ENCODE results near the gene HCN2. TPM values are rescaled to one million over a fixed set of nuclear protein-coding genes. Genes with fewer than 3 reads are reported as not detected.

Gene HCN2
- total RNA-seq, 1 experiment from 2014 or later: 3.9 TPM

GRCh38 chr19:542173-542866 lies 47.4 kb upstream of the HCN2 start:
- no peaks in the 10 kb centered on the region for H3K4me1 Mint-ChIP-seq (ENCODE audit: low read depth, unreplicated experiment)
- H3K27me3 Mint-ChIP-seq (ENCODE audit: insufficient read depth, unreplicated experiment): no peaks in the 10 kb centered on the region
- intact Hi-C loops (cut with micrococcal nuclease; ENCODE audit: unreplicated experiment): no loop called here
- Histone ChIP-seq H3K4me3 (ENCODE audit: low read depth, low read length) (no peak overlapping the region), H3K27me3 (replicated peaks; ENCODE audit: control insufficient read depth, insufficient read depth, low read length) (no peaks in the 10 kb centered on the region), H3K9me3 (no peaks in the 10 kb centered on the region), H3K4me1 (no peaks in the 10 kb centered on the region), H3K36me3 (ENCODE audit: control insufficient read depth, insufficient read depth, low read length) (no peaks in the 10 kb centered on the region)
- no TSS peak for BruUV-seq (replicated peaks)
- POLR2A ChIA-PET: interaction anchor here (0.6 kb wide), 2 partner anchors 9 to 266 kb away, joined by 3 to 5 read pairs; no protein-coding TSS in a partner anchor
- TF ChIP-seq, protein P1, sequence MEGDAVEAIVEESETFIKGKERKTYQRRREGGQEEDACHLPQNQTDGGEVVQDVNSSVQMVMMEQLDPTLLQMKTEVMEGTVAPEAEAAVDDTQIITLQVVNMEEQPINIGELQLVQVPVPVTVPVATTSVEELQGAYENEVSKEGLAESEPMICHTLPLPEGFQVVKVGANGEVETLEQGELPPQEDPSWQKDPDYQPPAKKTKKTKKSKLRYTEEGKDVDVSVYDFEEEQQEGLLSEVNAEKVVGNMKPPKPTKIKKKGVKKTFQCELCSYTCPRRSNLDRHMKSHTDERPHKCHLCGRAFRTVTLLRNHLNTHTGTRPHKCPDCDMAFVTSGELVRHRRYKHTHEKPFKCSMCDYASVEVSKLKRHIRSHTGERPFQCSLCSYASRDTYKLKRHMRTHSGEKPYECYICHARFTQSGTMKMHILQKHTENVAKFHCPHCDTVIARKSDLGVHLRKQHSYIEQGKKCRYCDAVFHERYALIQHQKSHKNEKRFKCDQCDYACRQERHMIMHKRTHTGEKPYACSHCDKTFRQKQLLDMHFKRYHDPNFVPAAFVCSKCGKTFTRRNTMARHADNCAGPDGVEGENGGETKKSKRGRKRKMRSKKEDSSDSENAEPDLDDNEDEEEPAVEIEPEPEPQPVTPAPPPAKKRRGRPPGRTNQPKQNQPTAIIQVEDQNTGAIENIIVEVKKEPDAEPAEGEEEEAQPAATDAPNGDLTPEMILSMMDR (IDR thresholded peaks at IDR 0.05; ENCODE audit: insufficient read depth in 1 of 2, low read depth in 1 of 2, low read length in 1 of 2, severe bottlenecking in 1 of 2, unreplicated experiment in 1 of 2): no peak
- no peak overlapping the region for H3K27ac Mint-ChIP-seq (ENCODE audit: unreplicated experiment)
- peaks cover 33% of the 10 kb centered on the region for H3K36me3 Mint-ChIP-seq (ENCODE audit: insufficient read depth, unreplicated experiment)
- CTCF ChIA-PET: interaction anchor here (0.5 kb wide), 1 partner anchor 24 kb away, joined by 3 read pairs; no protein-coding TSS in a partner anchor
- H3K4me3 Mint-ChIP-seq (ENCODE audit: unreplicated experiment): no peak overlapping the region
- DNase-seq: no peak
- H3K9me3 Mint-ChIP-seq (ENCODE audit: unreplicated experiment): no peaks in the 10 kb centered on the region

DNA sequence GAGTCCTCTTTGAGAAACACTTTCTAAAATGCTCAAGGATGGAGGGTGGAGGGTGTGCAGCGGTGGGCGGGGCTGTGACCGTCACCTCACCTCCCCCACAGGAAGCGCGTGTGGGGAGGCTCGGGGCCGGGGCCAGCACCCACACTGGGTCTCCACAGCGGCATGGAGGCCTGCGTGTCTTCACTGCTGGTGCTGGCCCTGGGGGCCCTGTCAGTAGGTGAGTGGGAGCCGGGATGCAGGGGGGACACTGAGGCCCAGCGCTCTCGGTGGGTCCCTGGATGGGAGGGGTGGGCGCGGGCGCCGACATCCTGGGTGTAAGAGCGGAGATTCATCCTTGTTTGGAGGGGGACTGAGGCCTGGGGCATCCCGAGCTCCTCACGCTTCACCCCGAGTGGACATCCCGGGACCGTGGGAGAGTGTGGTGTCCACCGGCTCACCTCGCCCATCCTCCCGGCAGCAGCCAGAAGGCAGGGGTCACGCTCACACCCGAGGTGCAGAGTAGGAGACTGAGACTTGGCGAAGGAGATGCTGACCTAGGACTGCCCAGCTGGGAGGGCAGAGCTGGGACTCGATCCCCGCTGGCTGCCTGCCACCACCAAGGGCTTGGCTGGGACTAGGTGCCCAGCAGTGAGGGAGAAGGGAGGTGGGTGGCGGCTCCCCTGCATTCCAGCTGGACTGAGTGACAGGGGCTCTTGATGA lies 45.6 kb upstream of the HCN2 start, which contains the start of gene GZMM:
Gene GZMM, plus strand, starts transcription at position 144 of the 699 bp plus-strand sequence. Its CDS starts 19 bp downstream, at position 163.
- ChIA-PET POLR2A (no interaction called here), CTCF (no interaction called here)
- Mint-ChIP-seq H3K36me3 (ENCODE audit: insufficient read depth, unreplicated experiment) (peaks cover 26% of the 10 kb centered on the region), H3K27me3 (ENCODE audit: insufficient read depth, unreplicated experiment) (no peaks in the 10 kb centered on the region), H3K4me3 (ENCODE audit: unreplicated experiment) (no peak within 1 kb of the TSS), H3K27ac (ENCODE audit: unreplicated experiment) (no peak within 1 kb of the TSS), H3K4me1 (ENCODE audit: low read depth, unreplicated experiment) (no peaks in the 10 kb centered on the region), H3K9me3 (ENCODE audit: unreplicated experiment) (no peaks in the 10 kb centered on the region)
- TF ChIP-seq, protein P1 (IDR thresholded peaks at IDR 0.05; ENCODE audit: insufficient read depth in 1 of 2, low read depth in 1 of 2, low read length in 1 of 2, severe bottlenecking in 1 of 2, unreplicated experiment in 1 of 2): no peak
- no peaks in the 10 kb centered on the region for H3K36me3 ChIP-seq (ENCODE audit: control insufficient read depth, insufficient read depth, low read length)
- BruUV-seq (replicated peaks): no TSS peak
- H3K27me3 ChIP-seq (replicated peaks; ENCODE audit: control insufficient read depth, insufficient read depth, low read length): no peaks in the 10 kb centered on the region
- no peaks in the 10 kb centered on the region for H3K9me3 ChIP-seq
- intact Hi-C loops (cut with micrococcal nuclease; ENCODE audit: unreplicated experiment): no loop called here
- no peak for DNase-seq
- H3K4me3 ChIP-seq (ENCODE audit: low read depth, low read length): no peak within 1 kb of the TSS
- no peaks in the 10 kb centered on the region for H3K4me1 ChIP-seq

DNA sequence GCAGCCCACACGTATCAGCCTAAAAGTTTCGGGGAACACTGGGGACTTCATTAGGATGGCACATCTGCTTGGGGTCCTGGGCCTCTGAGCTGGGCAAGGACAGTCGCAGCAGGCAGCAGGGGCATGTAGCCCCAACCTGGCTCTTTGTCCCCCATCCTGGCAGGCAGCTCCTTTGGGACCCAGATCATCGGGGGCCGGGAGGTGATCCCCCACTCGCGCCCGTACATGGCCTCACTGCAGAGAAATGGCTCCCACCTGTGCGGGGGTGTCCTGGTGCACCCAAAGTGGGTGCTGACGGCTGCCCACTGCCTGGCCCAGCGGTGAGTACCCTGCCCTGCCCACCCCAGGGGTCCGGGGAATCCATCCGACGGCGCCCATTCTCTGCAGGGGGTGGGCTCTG lies 42.6 kb upstream of the HCN2 start:
- Histone ChIP-seq H3K9me3 (no peaks in the 10 kb centered on the region), H3K36me3 (ENCODE audit: control insufficient read depth, insufficient read depth, low read length) (no peaks in the 10 kb centered on the region), H3K4me1 (no peaks in the 10 kb centered on the region), H3K27me3 (replicated peaks; ENCODE audit: control insufficient read depth, insufficient read depth, low read length) (no peaks in the 10 kb centered on the region), H3K4me3 (ENCODE audit: low read depth, low read length) (no peak overlapping the region)
- intact Hi-C loops (cut with micrococcal nuclease; ENCODE audit: unreplicated experiment): no loop called here
- CTCF ChIA-PET: no interaction called here
- Mint-ChIP-seq H3K36me3 (ENCODE audit: insufficient read depth, unreplicated experiment) (peaks cover 26% of the 10 kb centered on the region), H3K27ac (ENCODE audit: unreplicated experiment) (no peak overlapping the region), H3K9me3 (ENCODE audit: unreplicated experiment) (no peaks in the 10 kb centered on the region), H3K4me1 (ENCODE audit: low read depth, unreplicated experiment) (peaks cover 9% of the 10 kb centered on the region), H3K27me3 (ENCODE audit: insufficient read depth, unreplicated experiment) (no peaks in the 10 kb centered on the region), H3K4me3 (ENCODE audit: unreplicated experiment) (no peak overlapping the region)
- BruUV-seq (replicated peaks): no TSS peak
- no peak for DNase-seq
- POLR2A ChIA-PET: no interaction called here
- TF ChIP-seq, protein P1 (IDR thresholded peaks at IDR 0.05; ENCODE audit: insufficient read depth in 1 of 2, low read depth in 1 of 2, low read length in 1 of 2, severe bottlenecking in 1 of 2, unreplicated experiment in 1 of 2): no peak

All from Caco-2 (cell line).